Measurements from ENCODE around the gene POLE3. TPM values are rescaled to one million over a fixed set of nuclear protein-coding genes. Genes with fewer than 3 reads are reported as not detected.

The POLE3 gene
- total and polyA plus RNA-seq, 2 experiments from 2014 or later, result 39.2 to 81.3 TPM

DNA sequence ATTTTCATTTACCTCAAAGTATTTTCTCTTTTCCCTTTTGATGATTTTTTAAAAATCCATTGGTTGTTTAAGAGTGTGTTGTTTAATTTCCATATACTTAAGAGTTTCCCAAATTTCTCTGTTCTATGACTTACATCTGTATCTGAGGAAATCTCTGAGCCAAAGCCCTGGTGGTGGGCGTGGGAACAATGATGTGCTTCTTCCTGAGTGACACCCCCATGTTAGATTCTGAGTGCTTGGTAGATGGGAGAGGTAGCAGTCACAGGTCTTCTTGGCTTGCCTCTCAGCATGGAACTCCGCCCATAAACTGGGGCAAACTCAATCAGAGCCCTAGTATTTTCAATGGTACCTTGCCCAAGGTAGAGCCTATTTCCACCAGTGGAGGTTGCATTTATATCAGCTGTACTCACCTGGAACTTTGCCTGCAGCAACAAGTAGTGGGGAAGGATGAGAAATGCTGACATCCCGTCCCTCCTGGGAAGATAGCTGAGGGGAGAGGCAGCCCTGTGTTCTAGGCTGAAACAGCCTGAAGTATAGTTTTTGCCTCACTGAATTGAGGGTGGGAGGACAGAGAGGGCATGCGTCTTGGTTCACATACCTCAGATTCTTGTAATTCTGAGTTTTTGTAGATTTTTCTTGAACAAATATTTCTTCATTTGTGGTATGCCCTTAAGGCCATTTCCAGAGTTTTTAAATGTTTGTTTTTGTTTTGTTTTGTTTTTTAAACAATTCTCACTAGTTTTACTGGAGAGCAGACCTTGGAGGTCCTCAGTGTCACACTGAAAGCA, 26.4 kb upstream of the POLE3 start (continued):
- TF ChIP-seq, protein P1, sequence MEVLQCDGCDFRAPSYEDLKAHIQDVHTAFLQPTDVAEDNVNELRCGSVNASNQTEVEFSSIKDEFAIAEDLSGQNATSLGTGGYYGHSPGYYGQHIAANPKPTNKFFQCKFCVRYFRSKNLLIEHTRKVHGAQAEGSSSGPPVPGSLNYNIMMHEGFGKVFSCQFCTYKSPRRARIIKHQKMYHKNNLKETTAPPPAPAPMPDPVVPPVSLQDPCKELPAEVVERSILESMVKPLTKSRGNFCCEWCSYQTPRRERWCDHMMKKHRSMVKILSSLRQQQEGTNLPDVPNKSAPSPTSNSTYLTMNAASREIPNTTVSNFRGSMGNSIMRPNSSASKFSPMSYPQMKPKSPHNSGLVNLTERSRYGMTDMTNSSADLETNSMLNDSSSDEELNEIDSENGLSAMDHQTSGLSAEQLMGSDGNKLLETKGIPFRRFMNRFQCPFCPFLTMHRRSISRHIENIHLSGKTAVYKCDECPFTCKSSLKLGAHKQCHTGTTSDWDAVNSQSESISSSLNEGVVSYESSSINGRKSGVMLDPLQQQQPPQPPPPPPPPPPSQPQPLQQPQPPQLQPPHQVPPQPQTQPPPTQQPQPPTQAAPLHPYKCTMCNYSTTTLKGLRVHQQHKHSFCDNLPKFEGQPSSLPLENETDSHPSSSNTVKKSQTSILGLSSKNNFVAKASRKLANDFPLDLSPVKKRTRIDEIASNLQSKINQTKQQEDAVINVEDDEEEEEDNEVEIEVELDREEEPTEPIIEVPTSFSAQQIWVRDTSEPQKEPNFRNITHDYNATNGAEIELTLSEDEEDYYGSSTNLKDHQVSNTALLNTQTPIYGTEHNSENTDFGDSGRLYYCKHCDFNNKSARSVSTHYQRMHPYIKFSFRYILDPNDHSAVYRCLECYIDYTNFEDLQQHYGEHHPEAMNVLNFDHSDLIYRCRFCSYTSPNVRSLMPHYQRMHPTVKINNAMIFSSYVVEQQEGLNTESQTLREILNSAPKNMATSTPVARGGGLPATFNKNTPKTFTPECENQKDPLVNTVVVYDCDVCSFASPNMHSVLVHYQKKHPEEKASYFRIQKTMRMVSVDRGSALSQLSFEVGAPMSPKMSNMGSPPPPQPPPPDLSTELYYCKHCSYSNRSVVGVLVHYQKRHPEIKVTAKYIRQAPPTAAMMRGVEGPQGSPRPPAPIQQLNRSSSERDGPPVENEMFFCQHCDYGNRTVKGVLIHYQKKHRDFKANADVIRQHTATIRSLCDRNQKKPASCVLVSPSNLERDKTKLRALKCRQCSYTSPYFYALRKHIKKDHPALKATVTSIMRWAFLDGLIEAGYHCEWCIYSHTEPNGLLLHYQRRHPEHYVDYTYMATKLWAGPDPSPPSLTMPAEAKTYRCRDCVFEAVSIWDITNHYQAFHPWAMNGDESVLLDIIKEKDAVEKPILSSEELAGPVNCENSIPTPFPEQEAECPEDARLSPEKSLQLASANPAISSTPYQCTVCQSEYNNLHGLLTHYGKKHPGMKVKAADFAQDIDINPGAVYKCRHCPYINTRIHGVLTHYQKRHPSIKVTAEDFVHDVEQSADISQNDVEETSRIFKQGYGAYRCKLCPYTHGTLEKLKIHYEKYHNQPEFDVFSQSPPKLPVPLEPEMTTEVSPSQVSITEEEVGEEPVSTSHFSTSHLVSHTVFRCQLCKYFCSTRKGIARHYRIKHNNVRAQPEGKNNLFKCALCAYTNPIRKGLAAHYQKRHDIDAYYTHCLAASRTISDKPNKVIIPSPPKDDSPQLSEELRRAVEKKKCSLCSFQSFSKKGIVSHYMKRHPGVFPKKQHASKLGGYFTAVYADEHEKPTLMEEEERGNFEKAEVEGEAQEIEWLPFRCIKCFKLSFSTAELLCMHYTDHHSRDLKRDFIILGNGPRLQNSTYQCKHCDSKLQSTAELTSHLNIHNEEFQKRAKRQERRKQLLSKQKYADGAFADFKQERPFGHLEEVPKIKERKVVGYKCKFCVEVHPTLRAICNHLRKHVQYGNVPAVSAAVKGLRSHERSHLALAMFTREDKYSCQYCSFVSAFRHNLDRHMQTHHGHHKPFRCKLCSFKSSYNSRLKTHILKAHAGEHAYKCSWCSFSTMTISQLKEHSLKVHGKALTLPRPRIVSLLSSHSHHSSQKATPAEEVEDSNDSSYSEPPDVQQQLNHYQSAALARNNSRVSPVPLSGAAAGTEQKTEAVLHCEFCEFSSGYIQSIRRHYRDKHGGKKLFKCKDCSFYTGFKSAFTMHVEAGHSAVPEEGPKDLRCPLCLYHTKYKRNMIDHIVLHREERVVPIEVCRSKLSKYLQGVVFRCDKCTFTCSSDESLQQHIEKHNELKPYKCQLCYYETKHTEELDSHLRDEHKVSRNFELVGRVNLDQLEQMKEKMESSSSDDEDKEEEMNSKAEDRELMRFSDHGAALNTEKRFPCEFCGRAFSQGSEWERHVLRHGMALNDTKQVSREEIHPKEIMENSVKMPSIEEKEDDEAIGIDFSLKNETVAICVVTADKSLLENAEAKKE (CRISPR knock-in tag; IDR thresholded peaks at IDR 0.05), result no peak
- TF ChIP-seq POLR2AphosphoS5 (IDR thresholded peaks at IDR 0.05; ENCODE audit: low read depth) (no peak), EZH2 (IDR thresholded peaks at IDR 0.05; ENCODE audit: low read depth, unreplicated experiment) (no peak), NANOG (IDR thresholded peaks at IDR 0.05; ENCODE audit: borderline replicate concordance) (no peak), JUNB (IDR thresholded peaks at IDR 0.05; ENCODE audit: unreplicated experiment) (no peak)

DNA sequence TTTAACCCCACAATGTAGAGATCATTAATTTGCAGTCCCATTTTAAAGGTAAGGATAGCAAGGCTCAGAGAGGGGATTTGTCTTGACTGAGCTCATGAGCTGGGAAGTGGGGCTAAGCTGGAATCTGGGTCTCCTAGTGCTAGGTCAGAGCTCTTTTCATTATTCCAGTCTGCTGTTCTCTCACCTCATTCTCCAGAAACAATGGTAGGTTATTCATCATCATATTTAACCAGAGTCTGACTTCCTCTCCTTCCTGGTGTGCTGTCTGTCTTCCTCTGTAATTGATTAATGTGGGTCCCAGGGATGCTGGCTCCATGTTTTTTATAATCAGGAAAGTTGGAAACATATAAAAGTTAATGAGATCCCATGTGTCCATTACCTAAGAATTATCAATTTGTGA, 20.7 kb upstream of the POLE3 start:
- H3K27ac Mint-ChIP-seq, result no peak overlapping the region
- no peak for ATAC-seq
- no peaks in the 10 kb centered on the region for H3K27me3 ChIP-seq (ENCODE audit: insufficient read depth)
- no peak for DNase-seq (ENCODE audit: low spot score)
- no peaks in the 10 kb centered on the region for H3K4me1 Mint-ChIP-seq
- H3F3A ChIP-seq (replicated peaks; ENCODE audit: low read depth), result no peaks in the 10 kb centered on the region
- H4K20me1 ChIP-seq (replicated peaks; ENCODE audit: insufficient read depth), result no peaks in the 10 kb centered on the region
- no peaks in the 10 kb centered on the region for H3K4me1 ChIP-seq (ENCODE audit: insufficient read depth)
- peaks cover 4% of the 10 kb centered on the region; the same call in 1 of the 2 replicates for H3K36me3 ChIP-seq (ENCODE audit: insufficient read depth)
- H3K4me3 Mint-ChIP-seq, result no peak overlapping the region
- no peak overlapping the region for H3K27ac ChIP-seq (ENCODE audit: low read depth)
- H3K4me3 ChIP-seq, result no peak overlapping the region
- H3K9me3 Mint-ChIP-seq, result peaks cover 20% of the 10 kb centered on the region
- no peaks in the 10 kb centered on the region for H3K9me2 ChIP-seq (ENCODE audit: insufficient read depth)
- no peak overlapping the region for H3K4me2 ChIP-seq
- no peaks in the 10 kb centered on the region; the same call in 2 of the 3 replicates for H3K36me3 Mint-ChIP-seq (ENCODE audit: low read depth)
- no peak overlapping the region for H2AFZ ChIP-seq
- H3K79me2 ChIP-seq (replicated peaks; ENCODE audit: insufficient read depth), result no peaks in the 10 kb centered on the region
- peaks cover 4% of the 10 kb centered on the region for H3K27me3 Mint-ChIP-seq (ENCODE audit: insufficient read depth, low read depth, poor library complexity)
- TF ChIP-seq ZNF331 (CRISPR knock-in tag; IDR thresholded peaks at IDR 0.05; ENCODE audit: low read depth) (no peak), CREB1 (CRISPR knock-in tag; IDR thresholded peaks at IDR 0.05; ENCODE audit: low read depth) (no peak), EZH2phosphoT487 (IDR thresholded peaks at IDR 0.05; ENCODE audit: unreplicated experiment) (no peak), EZH2 (IDR thresholded peaks at IDR 0.05; ENCODE audit: low read depth, unreplicated experiment) (no peak), JUNB (IDR thresholded peaks at IDR 0.05; ENCODE audit: unreplicated experiment) (no peak)
- TF ChIP-seq, protein P2, sequence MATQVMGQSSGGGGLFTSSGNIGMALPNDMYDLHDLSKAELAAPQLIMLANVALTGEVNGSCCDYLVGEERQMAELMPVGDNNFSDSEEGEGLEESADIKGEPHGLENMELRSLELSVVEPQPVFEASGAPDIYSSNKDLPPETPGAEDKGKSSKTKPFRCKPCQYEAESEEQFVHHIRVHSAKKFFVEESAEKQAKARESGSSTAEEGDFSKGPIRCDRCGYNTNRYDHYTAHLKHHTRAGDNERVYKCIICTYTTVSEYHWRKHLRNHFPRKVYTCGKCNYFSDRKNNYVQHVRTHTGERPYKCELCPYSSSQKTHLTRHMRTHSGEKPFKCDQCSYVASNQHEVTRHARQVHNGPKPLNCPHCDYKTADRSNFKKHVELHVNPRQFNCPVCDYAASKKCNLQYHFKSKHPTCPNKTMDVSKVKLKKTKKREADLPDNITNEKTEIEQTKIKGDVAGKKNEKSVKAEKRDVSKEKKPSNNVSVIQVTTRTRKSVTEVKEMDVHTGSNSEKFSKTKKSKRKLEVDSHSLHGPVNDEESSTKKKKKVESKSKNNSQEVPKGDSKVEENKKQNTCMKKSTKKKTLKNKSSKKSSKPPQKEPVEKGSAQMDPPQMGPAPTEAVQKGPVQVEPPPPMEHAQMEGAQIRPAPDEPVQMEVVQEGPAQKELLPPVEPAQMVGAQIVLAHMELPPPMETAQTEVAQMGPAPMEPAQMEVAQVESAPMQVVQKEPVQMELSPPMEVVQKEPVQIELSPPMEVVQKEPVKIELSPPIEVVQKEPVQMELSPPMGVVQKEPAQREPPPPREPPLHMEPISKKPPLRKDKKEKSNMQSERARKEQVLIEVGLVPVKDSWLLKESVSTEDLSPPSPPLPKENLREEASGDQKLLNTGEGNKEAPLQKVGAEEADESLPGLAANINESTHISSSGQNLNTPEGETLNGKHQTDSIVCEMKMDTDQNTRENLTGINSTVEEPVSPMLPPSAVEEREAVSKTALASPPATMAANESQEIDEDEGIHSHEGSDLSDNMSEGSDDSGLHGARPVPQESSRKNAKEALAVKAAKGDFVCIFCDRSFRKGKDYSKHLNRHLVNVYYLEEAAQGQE (IDR thresholded peaks at IDR 0.05; ENCODE audit: unreplicated experiment), result no peak
- TF ChIP-seq, protein P3, sequence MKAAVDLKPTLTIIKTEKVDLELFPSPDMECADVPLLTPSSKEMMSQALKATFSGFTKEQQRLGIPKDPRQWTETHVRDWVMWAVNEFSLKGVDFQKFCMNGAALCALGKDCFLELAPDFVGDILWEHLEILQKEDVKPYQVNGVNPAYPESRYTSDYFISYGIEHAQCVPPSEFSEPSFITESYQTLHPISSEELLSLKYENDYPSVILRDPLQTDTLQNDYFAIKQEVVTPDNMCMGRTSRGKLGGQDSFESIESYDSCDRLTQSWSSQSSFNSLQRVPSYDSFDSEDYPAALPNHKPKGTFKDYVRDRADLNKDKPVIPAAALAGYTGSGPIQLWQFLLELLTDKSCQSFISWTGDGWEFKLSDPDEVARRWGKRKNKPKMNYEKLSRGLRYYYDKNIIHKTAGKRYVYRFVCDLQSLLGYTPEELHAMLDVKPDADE (IDR thresholded peaks at IDR 0.05), result no peak
